OCI-LY1 (cell line): Measurements from ENCODE around the gene BLVRA.
"Not testable (repeated sequence)": the region's sequence is repeated elsewhere in the genome, so short reads cannot be mapped to it uniquely, and the experiment has no call there.

Experiments
- H2AFZ ChIP-seq: fragments of 200-600 bp; sonication (generic), shearing (Covaris generic); 2 replicates; pipeline ENCODE4 v1.6.0; 2014; ENCODE audit warnings: antibody characterized with exemption, mild to moderate bottlenecking, low read length
- H3F3A ChIP-seq: fragments of 200-600 bp; sonication (generic), shearing (Covaris generic); 2 replicates; pipeline ENCODE4 v1.6.0; 2014; ENCODE audit warnings: mild to moderate bottlenecking, antibody characterized with exemption, low read length, moderate library complexity; ENCODE audit not compliant: insufficient read depth
- H3K27ac ChIP-seq: fragments of 200-600 bp; sonication (generic); 2 replicates; pipeline ENCODE4 v1.5.1; 2014; ENCODE audit warnings: low read length, mixed run types, mild to moderate bottlenecking, low read depth; ENCODE audit not compliant: poor library complexity, severe bottlenecking
- H3K27me3 ChIP-seq: fragments of 200-600 bp; sonication (generic); 2 replicates; pipeline ENCODE4 v1.6.0; 2014; ENCODE audit warnings: antibody characterized with exemption, mild to moderate bottlenecking, low read length, moderate library complexity; ENCODE audit not compliant: insufficient read depth
- H3K36me3 ChIP-seq: fragments of 200-600 bp; sonication (generic); 2 replicates; pipeline ENCODE4 v1.6.1; 2014; ENCODE audit warnings: mild to moderate bottlenecking, antibody characterized with exemption, low read length, moderate library complexity, mixed read lengths; ENCODE audit not compliant: insufficient read depth
- H3K4me1 ChIP-seq: fragments of 200-600 bp; sonication (generic); 2 replicates; pipeline ENCODE4 v1.5.1; 2014; ENCODE audit warnings: mild to moderate bottlenecking, low read length, moderate library complexity; ENCODE audit not compliant: insufficient read depth, severe bottlenecking
- H3K4me2 ChIP-seq: fragments of 200-600 bp; sonication (generic), shearing (Covaris generic); 2 replicates; pipeline ENCODE4 v1.6.1; 2014; ENCODE audit warnings: low read length
- H3K4me3 ChIP-seq: fragments of 200-600 bp; sonication (generic); 2 replicates; pipeline ENCODE4 v1.5.1; 2014; ENCODE audit warnings: low read length, low read depth, mild to moderate bottlenecking, mixed read lengths; ENCODE audit not compliant: poor library complexity, severe bottlenecking
- H3K79me2 ChIP-seq: fragments of 200-600 bp; shearing (Covaris generic); 2 replicates; pipeline ENCODE4 v1.6.1; 2016; ENCODE audit warnings: mixed run types, low read length, mixed read lengths; ENCODE audit not compliant: insufficient read depth
- H3K9ac ChIP-seq: fragments of 200-600 bp; sonication (generic), shearing (Covaris generic); 2 replicates; pipeline ENCODE4 v1.6.1; 2014; ENCODE audit warnings: mild to moderate bottlenecking, low read length, mixed read lengths
- H3K9me2 ChIP-seq: fragments of 200-600 bp; sonication (generic), shearing (Covaris generic); 2 replicates; pipeline ENCODE4 v1.6.1; 2014; ENCODE audit warnings: low read depth, mild to moderate bottlenecking, low read length, mixed read lengths
- H3K9me3 ChIP-seq: fragments of 200-600 bp; shearing (Covaris generic); 2 replicates; pipeline ENCODE4 v1.6.1; 2014; ENCODE audit warnings: low read length, mixed read lengths
- H4K20me1 ChIP-seq: fragments of 200-600 bp; sonication (generic), shearing (Covaris generic); 2 replicates; pipeline ENCODE4 v1.6.0; 2016; ENCODE audit warnings: mild to moderate bottlenecking, low read length; ENCODE audit not compliant: insufficient read depth
- EZH2 ChIP-seq: fragments of 200-600 bp; sonication (generic), shearing (Covaris generic); IDR thresholded peaks from 2 replicates; pipeline ENCODE4 v1.8.0; 2017; ENCODE audit warnings: borderline replicate concordance, mixed run types, mild to moderate bottlenecking, antibody characterized with exemption, low read length, moderate library complexity, mixed read lengths
- TF ChIP-seq, protein P1 (sequence below): fragments of 200-600 bp; sonication (generic), shearing (Covaris generic); IDR thresholded peaks from 2 replicates; pipeline ENCODE4 v1.5.1; 2017; ENCODE audit warnings: mild to moderate bottlenecking, antibody characterized with exemption, low read length, moderate library complexity, mixed read lengths

The BLVRA gene

DNA sequence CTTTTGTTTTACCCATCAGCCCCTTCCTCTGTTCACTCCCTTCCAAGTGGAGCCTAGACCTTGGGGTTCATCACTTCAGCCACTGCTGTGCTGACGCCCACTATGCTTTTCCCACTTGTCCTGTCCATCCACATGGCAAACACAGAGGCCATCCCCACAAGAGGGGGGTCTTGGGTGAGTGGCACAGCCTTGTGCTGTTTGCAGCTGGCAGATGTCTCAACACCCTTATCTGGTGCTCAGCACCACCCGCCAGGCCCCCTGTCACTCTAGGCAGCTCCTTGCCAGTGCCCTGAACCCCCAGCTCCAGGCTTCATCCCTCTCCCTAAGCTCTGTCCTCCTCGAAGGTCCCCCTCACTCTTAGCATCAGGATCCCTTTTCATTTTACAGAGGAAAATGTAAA, 13.1 kb downstream of the BLVRA start:
- Histone ChIP-seq H2AFZ (no peak overlapping the region), H4K20me1 (no peaks in the 10 kb centered on the region), H3K27me3 (no peaks in the 10 kb centered on the region; the same call in 1 of the 2 replicates), H3K79me2 (no peaks in the 10 kb centered on the region), H3F3A (no peaks in the 10 kb centered on the region), H3K9ac (no peak overlapping the region), H3K9me3 (no peaks in the 10 kb centered on the region), H3K27ac (no peak overlapping the region), H3K9me2 (no peaks in the 10 kb centered on the region), H3K4me3 (no peak overlapping the region), H3K36me3 (no peaks in the 10 kb centered on the region), H3K4me2 (no peak overlapping the region), H3K4me1 (no peaks in the 10 kb centered on the region)
- no peak for TF ChIP-seq EZH2
- TF ChIP-seq, protein P1, sequence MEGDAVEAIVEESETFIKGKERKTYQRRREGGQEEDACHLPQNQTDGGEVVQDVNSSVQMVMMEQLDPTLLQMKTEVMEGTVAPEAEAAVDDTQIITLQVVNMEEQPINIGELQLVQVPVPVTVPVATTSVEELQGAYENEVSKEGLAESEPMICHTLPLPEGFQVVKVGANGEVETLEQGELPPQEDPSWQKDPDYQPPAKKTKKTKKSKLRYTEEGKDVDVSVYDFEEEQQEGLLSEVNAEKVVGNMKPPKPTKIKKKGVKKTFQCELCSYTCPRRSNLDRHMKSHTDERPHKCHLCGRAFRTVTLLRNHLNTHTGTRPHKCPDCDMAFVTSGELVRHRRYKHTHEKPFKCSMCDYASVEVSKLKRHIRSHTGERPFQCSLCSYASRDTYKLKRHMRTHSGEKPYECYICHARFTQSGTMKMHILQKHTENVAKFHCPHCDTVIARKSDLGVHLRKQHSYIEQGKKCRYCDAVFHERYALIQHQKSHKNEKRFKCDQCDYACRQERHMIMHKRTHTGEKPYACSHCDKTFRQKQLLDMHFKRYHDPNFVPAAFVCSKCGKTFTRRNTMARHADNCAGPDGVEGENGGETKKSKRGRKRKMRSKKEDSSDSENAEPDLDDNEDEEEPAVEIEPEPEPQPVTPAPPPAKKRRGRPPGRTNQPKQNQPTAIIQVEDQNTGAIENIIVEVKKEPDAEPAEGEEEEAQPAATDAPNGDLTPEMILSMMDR = no peak

DNA sequence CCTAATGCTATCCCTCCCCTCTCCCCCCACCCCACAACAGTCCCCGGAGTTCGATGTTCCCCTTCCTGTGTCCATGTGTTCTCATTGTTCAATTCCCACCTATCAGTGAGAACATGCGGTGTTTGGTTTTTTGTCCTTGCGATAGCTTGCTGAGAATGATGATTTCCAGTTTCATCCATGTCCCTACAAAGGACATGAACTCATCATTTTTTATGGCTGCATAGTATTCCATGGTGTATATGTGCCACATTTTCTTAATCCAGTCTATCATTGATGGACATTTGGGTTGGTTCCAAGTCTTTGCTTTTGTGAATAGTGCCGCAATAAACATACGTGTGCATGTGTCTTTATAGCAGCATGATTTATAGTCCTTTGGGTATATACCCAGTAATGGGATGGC, 14.8 kb downstream of the BLVRA start:
- not testable (repeated sequence) for H4K20me1 ChIP-seq, H3K9me2 ChIP-seq, H2AFZ ChIP-seq, H3K27me3 ChIP-seq, H3K9ac ChIP-seq, H3F3A ChIP-seq, H3K4me1 ChIP-seq, H3K4me2 ChIP-seq, H3K9me3 ChIP-seq, H3K79me2 ChIP-seq, H3K27ac ChIP-seq, H3K36me3 ChIP-seq, H3K4me3 ChIP-seq

DNA sequence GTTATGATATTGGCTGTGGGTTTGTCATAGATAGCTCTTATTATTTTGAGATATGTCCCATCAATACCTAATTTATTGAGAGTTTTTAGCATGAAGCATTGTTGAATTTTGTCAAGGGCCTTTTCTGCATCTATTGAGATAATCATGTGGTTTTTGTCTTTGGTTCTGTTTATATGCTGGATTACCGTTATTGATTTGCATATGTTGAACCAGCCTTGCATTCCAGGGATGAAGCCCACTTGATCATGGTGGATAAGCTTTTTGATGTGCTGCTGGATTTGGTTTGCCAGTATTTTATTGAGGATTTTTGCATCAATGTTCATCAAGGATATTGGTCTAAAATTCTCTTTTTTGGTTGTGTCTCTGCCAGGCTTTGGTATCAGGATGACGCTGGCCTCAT, 16.8 kb downstream of the BLVRA start:
- H3K4me3 ChIP-seq, H3K27me3 ChIP-seq, H3F3A ChIP-seq, H3K27ac ChIP-seq, H2AFZ ChIP-seq, H3K9ac ChIP-seq, H3K36me3 ChIP-seq, H3K4me2 ChIP-seq, H3K9me2 ChIP-seq, H3K4me1 ChIP-seq, H4K20me1 ChIP-seq, H3K79me2 ChIP-seq, H3K9me3 ChIP-seq: not testable (repeated sequence)

DNA sequence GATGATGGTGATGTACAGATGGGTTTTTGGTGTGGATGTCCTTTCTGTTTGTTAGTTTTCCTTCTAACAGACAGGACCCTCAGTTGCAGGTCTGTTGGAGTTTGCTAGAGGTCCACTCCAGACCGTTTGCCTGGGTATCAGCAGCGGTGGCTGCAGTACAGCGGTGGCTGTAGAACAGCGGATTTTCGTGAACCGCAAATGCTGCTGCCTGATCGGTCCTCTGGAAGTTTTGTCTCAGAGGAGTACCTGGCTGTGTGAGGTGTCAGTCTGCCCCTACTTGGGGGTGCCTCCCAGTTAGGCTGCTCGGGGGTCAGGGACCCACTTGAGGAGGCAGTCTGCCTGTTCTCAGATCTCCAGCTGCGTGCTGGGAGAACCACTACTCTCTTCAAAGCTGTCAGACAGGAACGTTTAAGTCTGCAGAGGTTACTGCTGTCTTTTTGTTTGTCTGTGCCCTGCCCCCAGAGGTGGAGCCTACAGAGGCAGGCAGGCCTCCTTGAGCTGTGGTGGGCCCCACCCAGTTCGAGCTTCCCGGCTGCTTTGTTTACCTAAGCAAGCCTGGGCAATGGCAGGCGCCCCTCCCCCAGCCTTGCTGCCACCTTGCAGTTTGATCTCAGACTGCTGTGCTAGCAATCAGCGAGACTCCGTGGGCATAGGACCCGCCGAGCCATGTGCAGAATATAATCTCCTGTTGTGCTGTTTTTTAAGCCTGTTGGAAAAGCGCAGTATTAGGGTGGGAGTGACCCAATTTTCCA, 20.0 kb downstream of the BLVRA start:
- not testable (repeated sequence) for H3K27me3 ChIP-seq, H2AFZ ChIP-seq, H3K9me3 ChIP-seq, H3K9ac ChIP-seq, H3K4me2 ChIP-seq, H3K27ac ChIP-seq, H3K79me2 ChIP-seq, H3K4me1 ChIP-seq, H3K9me2 ChIP-seq, H3K36me3 ChIP-seq, H4K20me1 ChIP-seq, H3K4me3 ChIP-seq, H3F3A ChIP-seq
